ACC112 (cell line): ENCODE measurements around the gene NCAPG2.

Experiments used
- H2AFZ ChIP-seq: fragments of 200-600 bp; sonication (generic); one replicate; pipeline ENCODE4 v1.6.0; 2017; ENCODE audit warnings: antibody characterized with exemption, low read length; ENCODE audit not compliant: unreplicated experiment
- H3K27ac ChIP-seq: fragments of 200-600 bp; sonication (generic); 2 replicates; pipeline ENCODE4 v1.5.1; 2014; ENCODE audit warnings: low read depth, mild to moderate bottlenecking, antibody characterized with exemption, low read length, moderate library complexity
- H3K27me3 ChIP-seq: fragments of 200-600 bp; sonication (generic); 2 replicates; pipeline ENCODE4 v1.6.1; 2014; ENCODE audit warnings: mild to moderate bottlenecking, antibody characterized with exemption, low read length, moderate library complexity, mixed read lengths; ENCODE audit not compliant: insufficient read depth
- H3K36me3 ChIP-seq: fragments of 200-600 bp; sonication (generic); 2 replicates; pipeline ENCODE4 v1.6.1; 2016; ENCODE audit warnings: mild to moderate bottlenecking, antibody characterized with exemption, low read length, moderate library complexity, mixed read lengths; ENCODE audit not compliant: insufficient read depth
- H3K4me1 ChIP-seq: fragments of 200-600 bp; sonication (generic); one replicate; pipeline ENCODE4 v1.6.1; 2016; ENCODE audit warnings: low read length, mixed read lengths; ENCODE audit not compliant: insufficient read depth, unreplicated experiment, control insufficient read depth
- H3K4me3 ChIP-seq: fragments of 200-600 bp; sonication (generic); 2 replicates; pipeline ENCODE4 v1.5.1; 2014; ENCODE audit warnings: mild to moderate bottlenecking, low read depth, low read length
- H3K79me2 ChIP-seq: fragments of 200-600 bp; sonication (generic); one replicate; pipeline ENCODE4 v1.6.0; 2016; ENCODE audit warnings: low read length; ENCODE audit not compliant: control insufficient read depth, unreplicated experiment, insufficient read depth

Gene NCAPG2

GRCh38 chr7:158602041-158602440, 102.6 kb downstream of the NCAPG2 start:
- Histone ChIP-seq H3K79me2 (no peaks in the 10 kb centered on the region), H2AFZ (no peak overlapping the region), H3K36me3 (no peaks in the 10 kb centered on the region), H3K4me1 (no peaks in the 10 kb centered on the region), H3K4me3 (no peak overlapping the region), H3K27me3 (no peaks in the 10 kb centered on the region), H3K27ac (no peak overlapping the region)

GRCh38 chr7:158601090-158601489, 103.5 kb downstream of the NCAPG2 start:
- Histone ChIP-seq H3K36me3 (no peaks in the 10 kb centered on the region), H3K79me2 (no peaks in the 10 kb centered on the region), H3K4me1 (no peaks in the 10 kb centered on the region), H3K27me3 (no peaks in the 10 kb centered on the region), H2AFZ (no peak overlapping the region), H3K4me3 (no peak overlapping the region), H3K27ac (no peak overlapping the region)

- H3K36me3 ChIP-seq = no peaks in the 10 kb centered on the region
- H3K4me1 ChIP-seq = no peaks in the 10 kb centered on the region
- H3K27me3 ChIP-seq = peaks cover 3% of the 10 kb centered on the region; the same call in 1 of the 2 replicates
- H2AFZ ChIP-seq = no peak overlapping the region
- H3K4me3 ChIP-seq = no peak overlapping the region
- H3K27ac ChIP-seq = no peak overlapping the region
- no peaks in the 10 kb centered on the region for H3K79me2 ChIP-seq
These were observed 107.9 kb downstream of the NCAPG2 start for GRCh38 chr7:158596745-158597144.

GRCh38 chr7:158596309-158596708, 108.3 kb downstream of the NCAPG2 start:
- H2AFZ ChIP-seq = no peak overlapping the region
- H3K4me1 ChIP-seq = no peaks in the 10 kb centered on the region
- H3K36me3 ChIP-seq = no peaks in the 10 kb centered on the region
- no peak overlapping the region for H3K4me3 ChIP-seq
- no peak overlapping the region for H3K27ac ChIP-seq
- no peaks in the 10 kb centered on the region for H3K79me2 ChIP-seq
- peaks cover 3% of the 10 kb centered on the region; the same call in 1 of the 2 replicates for H3K27me3 ChIP-seq

- Histone ChIP-seq H3K79me2 (no peaks in the 10 kb centered on the region), H2AFZ (no peak overlapping the region), H3K27me3 (peaks cover 12% of the 10 kb centered on the region)
These were observed 109.5 kb downstream of the NCAPG2 start for GRCh38 chr7:158595068-158595467.

GRCh38 chr7:158592541-158592940, 112.1 kb downstream of the NCAPG2 start:
- Histone ChIP-seq H3K4me1 (no peaks in the 10 kb centered on the region), H3K79me2 (no peaks in the 10 kb centered on the region), H3K27ac (no peak overlapping the region), H3K36me3 (no peaks in the 10 kb centered on the region), H3K27me3 (peaks cover 33% of the 10 kb centered on the region), H3K4me3 (no peak overlapping the region), H2AFZ (no peak overlapping the region)

More at GRCh38 chr7:158595068-158595467, 109.5 kb downstream of the NCAPG2 start:
- H3K36me3 ChIP-seq = no peaks in the 10 kb centered on the region
- H3K4me1 ChIP-seq = no peaks in the 10 kb centered on the region
- no peak overlapping the region for H3K4me3 ChIP-seq
- H3K27ac ChIP-seq = no peak overlapping the region

GRCh38 chr7:158591944-158592343, 112.7 kb downstream of the NCAPG2 start:
- Histone ChIP-seq H2AFZ (no peak overlapping the region), H3K27me3 (peaks cover 33% of the 10 kb centered on the region), H3K36me3 (no peaks in the 10 kb centered on the region), H3K79me2 (no peaks in the 10 kb centered on the region), H3K4me1 (no peaks in the 10 kb centered on the region), H3K27ac (no peak overlapping the region), H3K4me3 (no peak overlapping the region)

- no peaks in the 10 kb centered on the region for H3K36me3 ChIP-seq
- H3K27ac ChIP-seq = no peak overlapping the region
- no peaks in the 10 kb centered on the region for H3K79me2 ChIP-seq
- no peaks in the 10 kb centered on the region for H3K4me1 ChIP-seq
- no peak overlapping the region for H3K4me3 ChIP-seq
- H3K27me3 ChIP-seq = peaks cover 51% of the 10 kb centered on the region
- no peak overlapping the region for H2AFZ ChIP-seq
These were observed 114.4 kb downstream of the NCAPG2 start for GRCh38 chr7:158590181-158590530.

- no peaks in the 10 kb centered on the region for H3K4me1 ChIP-seq
- H2AFZ ChIP-seq = no peak overlapping the region
- H3K36me3 ChIP-seq = no peaks in the 10 kb centered on the region
- peaks cover 56% of the 10 kb centered on the region for H3K27me3 ChIP-seq
- H3K4me3 ChIP-seq = no peak overlapping the region
- H3K79me2 ChIP-seq = no peaks in the 10 kb centered on the region
- no peak overlapping the region for H3K27ac ChIP-seq
These were observed 115.0 kb downstream of the NCAPG2 start for GRCh38 chr7:158589653-158590052.

- peaks cover 62% of the 10 kb centered on the region for H3K27me3 ChIP-seq
- H3K27ac ChIP-seq = no peak overlapping the region
- no peaks in the 10 kb centered on the region for H3K79me2 ChIP-seq
- H2AFZ ChIP-seq = no peak overlapping the region
- no peak overlapping the region for H3K4me3 ChIP-seq
- no peaks in the 10 kb centered on the region for H3K36me3 ChIP-seq
- H3K4me1 ChIP-seq = no peaks in the 10 kb centered on the region
These were observed 115.6 kb downstream of the NCAPG2 start for GRCh38 chr7:158588878-158589442.

- no peaks in the 10 kb centered on the region for H3K4me1 ChIP-seq
- no peak overlapping the region for H2AFZ ChIP-seq
- no peaks in the 10 kb centered on the region for H3K79me2 ChIP-seq
- H3K27ac ChIP-seq = no peak overlapping the region
- peak overlapping the region; percentile 53; the same call in 1 of the 2 replicates for H3K4me3 ChIP-seq
- peaks cover 69% of the 10 kb centered on the region for H3K27me3 ChIP-seq
- no peaks in the 10 kb centered on the region for H3K36me3 ChIP-seq
These were observed 116.3 kb downstream of the NCAPG2 start for GRCh38 chr7:158588085-158588877.
